GM19043 (cell line): Measurements from ENCODE around the gene TFB1M.

Source experiments
- ATAC-seq: cut with Tn5 transposase; IDR thresholded peaks from one replicate; pipeline ENCODE4 v1.9.1; 2021; ENCODE audit warnings: low read depth; ENCODE audit not compliant: unreplicated experiment

TFB1M gene

GRCh38 chr6:155213611-155214372, 100.5 kb downstream of the TFB1M start:
- ATAC-seq = no peak

- no peak for ATAC-seq
These were observed 101.5 kb downstream of the TFB1M start for GRCh38 chr6:155212616-155213380.

- ATAC-seq = no peak
These were observed 102.2 kb downstream of the TFB1M start for GRCh38 chr6:155212106-155212505.

- no peak for ATAC-seq
These were observed 107.1 kb downstream of the TFB1M start for GRCh38 chr6:155207223-155207622.
